Common myeloid progenitor, CD34-positive (primary cell): ENCODE measurements around the gene IKBKE.

ENCODE experiments used
- CTCF ChIA-PET: fragments of 350-600 bp; sonication (Branson Sonifier 250); formaldehyde crosslinking; loops from one replicate; lab custom pipeline; 2021; ENCODE audit warnings: antibody characterized with exemption; lab: Charles Lee
- POLR2A ChIA-PET: fragments of 350-600 bp; sonication (Branson Sonifier 250); formaldehyde crosslinking; loops from one replicate; lab custom pipeline; 2021; ENCODE audit warnings: antibody characterized with exemption; lab: Charles Lee
- DNase-seq, 3 donors: peaks; one replicate each; pipeline versions ENCODE4 v3.0.0 to v3.0.0-alpha.2; 2013
- H3K27ac ChIP-seq, 2 experiments: 1 replicate in 1 of 2; 2 replicates in 1 of 2; pipeline ENCODE4 v1.7.0; 2013; ENCODE audit warnings: inconsistent platforms in 2 of 2, low read length in 2 of 2, mild to moderate bottlenecking in 2 of 2, low read depth in 1 of 2, moderate library complexity in 1 of 2; ENCODE audit not compliant: severe bottlenecking in 2 of 2, insufficient read depth in 1 of 2, poor library complexity in 1 of 2
- H3K27me3 ChIP-seq, 5 experiments: replicated peaks in 2 of 5; 1 replicate in 3 of 5; 2 replicates in 2 of 5; pipeline versions ENCODE4 v1.6.1 to v1.7.0; 2013; ENCODE audit warnings: low read length in 4 of 5, mild to moderate bottlenecking in 2 of 5, moderate library complexity in 2 of 5, inconsistent platforms in 1 of 5; ENCODE audit not compliant: insufficient read depth in 5 of 5, control insufficient read depth in 4 of 5
- H3K36me3 ChIP-seq, 4 experiments: 1 replicate in 2 of 4; 2 replicates in 2 of 4; pipeline versions ENCODE4 v1.6.1 to v1.7.0; 2013; ENCODE audit warnings: low read length in 3 of 4, control low read depth in 1 of 4, mild to moderate bottlenecking in 1 of 4; ENCODE audit not compliant: control insufficient read depth in 4 of 4, insufficient read depth in 4 of 4
- H3K4me1 ChIP-seq, 4 experiments: 1 replicate in 3 of 4; 2 replicates in 1 of 4; pipeline versions ENCODE4 v1.6.1 to v1.7.1; 2013; ENCODE audit warnings: low read length in 3 of 4, mild to moderate bottlenecking in 3 of 4, control low read depth in 1 of 4, inconsistent platforms in 1 of 4, moderate library complexity in 1 of 4; ENCODE audit not compliant: control insufficient read depth in 4 of 4, insufficient read depth in 4 of 4; ENCODE audit errors: control extremely low read depth in 1 of 4
- H3K4me3 ChIP-seq, 7 experiments: 1 replicate in 4 of 7; 2 replicates in 3 of 7; pipeline versions ENCODE4 v1.5.1 to v1.7.0; 2013; ENCODE audit warnings: mild to moderate bottlenecking in 7 of 7, low read length in 6 of 7, moderate library complexity in 6 of 7, inconsistent platforms in 2 of 7, low read depth in 2 of 7, control low read depth in 1 of 7; ENCODE audit not compliant: insufficient read depth in 4 of 7, control insufficient read depth in 1 of 7; ENCODE audit errors: extremely low read depth in 1 of 7
- H3K9me3 ChIP-seq, 5 experiments: 1 replicate in 4 of 5; 2 replicates in 1 of 5; pipeline versions ENCODE4 v1.6.1 to v1.7.1; 2013; ENCODE audit warnings: low read length in 4 of 5, mild to moderate bottlenecking in 2 of 5, inconsistent platforms in 1 of 5, low read depth in 1 of 5, moderate library complexity in 1 of 5; ENCODE audit not compliant: control insufficient read depth in 4 of 5, insufficient read depth in 2 of 5; ENCODE audit errors: control extremely low read depth in 1 of 5
- WGBS: methylation state at CpG from one replicate; pipeline ENCODE4 v1.1.5; 2013; ENCODE audit not compliant: insufficient coverage; 5-methylcytosine and 5-hydroxymethylcytosine counted together

Gene IKBKE

GRCh38 chr1:206540044-206540780, 69.9 kb downstream of the IKBKE start:
- ChIA-PET POLR2A (no interaction called here), CTCF (interaction anchor here (1.0 to 11.2 kb wide), 6 partner anchors 11 to 50 kb away, joined by 3 to 270 read pairs (median 5); no protein-coding TSS in a partner anchor)
- 97% methylated on average over 7 of the region's 8 CpGs for WGBS
- no peaks in the 10 kb centered on the region for H3K9me3 ChIP-seq
- H3K27me3 ChIP-seq, result no peaks in the 10 kb centered on the region
- no peak overlapping the region for H3K27ac ChIP-seq
- H3K4me3 ChIP-seq, result no peak overlapping the region
- no peaks in the 10 kb centered on the region for H3K36me3 ChIP-seq
- H3K4me1 ChIP-seq, result peaks cover 0 to 5% (median 2%) of the 10 kb centered on the region in 4 experiments
- no peak for DNase-seq

DNA sequence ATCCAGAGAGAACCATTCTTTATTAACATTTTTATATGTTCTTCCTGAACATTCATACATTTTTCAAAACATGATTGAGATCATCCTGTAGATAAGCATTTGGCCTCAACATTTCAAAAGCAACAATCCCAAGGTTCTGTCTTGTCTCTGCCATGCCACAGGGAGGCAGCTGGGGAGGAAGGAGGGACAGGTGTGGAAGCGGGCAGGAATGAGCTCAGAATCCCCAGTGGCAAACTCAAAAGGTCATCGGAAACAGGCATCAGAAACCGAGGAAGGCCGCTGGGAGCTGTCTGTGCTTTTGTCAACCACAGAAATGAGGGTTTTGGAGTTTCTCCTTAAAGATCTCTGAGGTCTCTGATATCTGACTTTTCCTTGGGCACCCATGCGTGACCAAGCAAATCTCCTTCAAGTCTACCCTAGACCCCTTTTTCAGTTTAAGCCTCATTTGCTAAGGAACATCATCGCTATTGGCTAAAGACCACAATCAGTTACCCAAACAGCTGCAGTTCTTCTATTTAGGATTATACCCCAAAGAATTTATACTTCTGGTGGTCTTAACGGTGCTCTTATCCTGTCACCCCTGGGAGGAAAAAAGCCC, 71.1 kb downstream of the IKBKE start:
- Histone ChIP-seq H3K4me3 (no peak overlapping the region), H3K9me3 (no peaks in the 10 kb centered on the region), H3K36me3 (no peaks in the 10 kb centered on the region), H3K4me1 (peaks cover 0 to 5% (median 2%) of the 10 kb centered on the region in 4 experiments), H3K27me3 (no peaks in the 10 kb centered on the region), H3K27ac (no peak overlapping the region)
- POLR2A ChIA-PET, result no interaction called here
- CTCF ChIA-PET, result interaction anchor here (0.7 to 11.2 kb wide), 7 partner anchors 19 to 51 kb away, joined by 3 to 270 read pairs (median 4); partner anchors contain the start of gene RASSF5
- 98% methylated on average over 7 of the region's 7 CpGs for WGBS
- no peak for DNase-seq

- POLR2A ChIA-PET, result interaction anchor here (0.6 to 1.6 kb wide), 3 partner anchors 11 to 43 kb away, joined by 3 to 10 read pairs (median 5); no protein-coding TSS in a partner anchor
Measured at GRCh38 chr1:206544562-206545257, 74.4 kb downstream of the IKBKE start.

GRCh38 chr1:206545351-206545750, 75.1 kb downstream of the IKBKE start:
- Histone ChIP-seq H3K27ac (no peak overlapping the region), H3K9me3 (no peaks in the 10 kb centered on the region), H3K36me3 (no peaks in the 10 kb centered on the region), H3K4me1 (peaks cover 0 to 5% (median 2%) of the 10 kb centered on the region in 4 experiments), H3K27me3 (no peaks in the 10 kb centered on the region), H3K4me3 (no peak overlapping the region)
- ChIA-PET POLR2A (interaction anchor here (0.6 to 1.6 kb wide), 3 partner anchors 11 to 42 kb away, joined by 3 to 10 read pairs (median 5); no protein-coding TSS in a partner anchor), CTCF (interaction anchor here (0.7 to 11.2 kb wide), 24 partner anchors 10 to 435 kb away, joined by 3 to 270 read pairs (median 5); partner anchors contain the start of genes IKBKE and RASSF5)
- DNase-seq, result no peak
- WGBS, result no CpG with 5 or more reads among the region's 1 CpG

More at GRCh38 chr1:206544562-206545257, 74.4 kb downstream of the IKBKE start:
- Histone ChIP-seq H3K4me3 (no peak overlapping the region), H3K27ac (no peak overlapping the region), H3K4me1 (peaks cover 0 to 5% (median 2%) of the 10 kb centered on the region in 4 experiments), H3K27me3 (no peaks in the 10 kb centered on the region), H3K9me3 (no peaks in the 10 kb centered on the region), H3K36me3 (no peaks in the 10 kb centered on the region)
- DNase-seq, result peak; percentile 56 to 68 (median 61)
- CTCF ChIA-PET, result interaction anchor here (0.7 to 11.2 kb wide), 25 partner anchors 9 to 435 kb away, joined by 3 to 270 read pairs (median 5); partner anchors contain the start of genes IKBKE and RASSF5
- WGBS, result 59% methylated on average over 2 of the region's 9 CpGs
